T-helper 2 cell treated with Interferon-gamma antibody and Interleukin-4, amounts not matched to agents 100 ng/mL and 5 ng/mL, for 36 hours (primary cell): ENCODE results near the gene CHN2. TPM values are rescaled to one million over a fixed set of nuclear protein-coding genes. Genes with fewer than 3 reads are reported as not detected.

Experiments used
- intact Hi-C: fragments of 100-400 bp; cut with micrococcal nuclease; formaldehyde crosslinking; loops from one replicate; pipeline ENCODE4 v1.15.1; 2023
- total RNA-seq: library from RNA; stranded (reverse); gene quantifications from 2 replicates; pipeline ENCODE4 v1.2.3, GENCODE V29; 2022

The CHN2 gene
- total RNA-seq, 1 donor from 2014 or later = 1.3 TPM

DNA sequence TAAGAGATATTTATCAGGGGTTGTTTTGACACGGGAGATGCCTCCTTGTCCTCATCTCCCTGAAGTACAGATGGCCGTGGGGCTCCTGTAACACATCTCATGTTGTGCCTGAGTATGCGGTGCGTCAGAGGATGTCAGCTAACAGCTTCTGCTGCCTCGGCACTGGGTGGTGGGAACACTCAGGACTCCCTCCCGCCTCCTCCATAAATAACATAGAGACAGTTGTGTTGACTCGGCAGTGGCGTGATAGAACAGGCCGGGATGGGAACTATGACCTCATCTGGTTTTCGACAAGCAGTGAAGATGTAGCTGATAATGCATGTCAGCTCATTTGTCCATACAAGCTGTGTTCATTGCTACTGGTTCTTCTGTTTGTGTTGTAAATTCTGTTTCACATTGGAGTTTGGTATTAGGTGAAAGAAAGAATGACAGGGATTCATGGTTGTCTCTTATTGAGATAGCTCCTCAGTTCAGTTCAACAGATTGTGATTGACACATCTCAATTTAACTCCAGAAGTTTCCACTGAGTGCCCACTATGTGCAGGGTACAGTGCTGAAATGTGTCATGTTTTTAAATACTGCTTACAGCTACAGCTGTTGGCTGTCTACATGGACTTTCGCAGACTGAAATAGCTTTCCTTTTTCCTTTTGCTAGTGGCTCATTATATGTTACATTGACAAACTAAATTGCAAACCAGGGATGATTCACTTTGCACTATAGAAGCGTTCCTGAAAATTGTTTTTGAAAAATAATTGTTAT, 87.4 kb downstream of the CHN2 start:
- intact Hi-C loops = no loop called here

DNA sequence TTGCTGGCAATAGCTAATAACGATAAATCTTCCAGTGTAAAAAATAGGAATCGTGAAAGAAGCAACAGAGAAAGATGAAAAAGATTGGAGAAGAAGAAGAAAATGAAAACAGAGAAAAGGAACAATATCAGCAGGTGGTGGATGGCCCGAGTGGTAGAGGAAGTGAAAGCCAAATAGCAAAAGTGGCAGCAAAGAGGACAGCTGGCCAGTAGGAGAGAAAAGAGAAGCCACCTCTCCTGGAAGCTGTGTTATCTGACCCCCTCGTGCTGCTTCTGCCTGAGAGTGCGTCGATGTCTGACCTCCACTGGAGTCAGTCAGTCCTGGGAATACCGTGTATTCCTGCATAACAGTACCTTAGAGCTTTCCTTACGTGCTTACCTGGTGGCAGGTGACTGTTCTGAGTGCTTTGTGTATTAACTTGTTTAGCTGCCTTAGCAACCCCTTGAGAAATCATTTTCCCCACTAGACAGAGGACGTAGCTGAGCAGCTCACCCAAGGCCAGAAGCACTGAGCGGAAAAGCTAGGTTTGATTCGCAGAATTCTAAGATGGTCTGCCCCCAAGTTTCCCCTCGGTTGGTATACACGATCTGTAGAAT, 88.3 kb downstream of the CHN2 start:
- intact Hi-C loops = no loop called here

DNA sequence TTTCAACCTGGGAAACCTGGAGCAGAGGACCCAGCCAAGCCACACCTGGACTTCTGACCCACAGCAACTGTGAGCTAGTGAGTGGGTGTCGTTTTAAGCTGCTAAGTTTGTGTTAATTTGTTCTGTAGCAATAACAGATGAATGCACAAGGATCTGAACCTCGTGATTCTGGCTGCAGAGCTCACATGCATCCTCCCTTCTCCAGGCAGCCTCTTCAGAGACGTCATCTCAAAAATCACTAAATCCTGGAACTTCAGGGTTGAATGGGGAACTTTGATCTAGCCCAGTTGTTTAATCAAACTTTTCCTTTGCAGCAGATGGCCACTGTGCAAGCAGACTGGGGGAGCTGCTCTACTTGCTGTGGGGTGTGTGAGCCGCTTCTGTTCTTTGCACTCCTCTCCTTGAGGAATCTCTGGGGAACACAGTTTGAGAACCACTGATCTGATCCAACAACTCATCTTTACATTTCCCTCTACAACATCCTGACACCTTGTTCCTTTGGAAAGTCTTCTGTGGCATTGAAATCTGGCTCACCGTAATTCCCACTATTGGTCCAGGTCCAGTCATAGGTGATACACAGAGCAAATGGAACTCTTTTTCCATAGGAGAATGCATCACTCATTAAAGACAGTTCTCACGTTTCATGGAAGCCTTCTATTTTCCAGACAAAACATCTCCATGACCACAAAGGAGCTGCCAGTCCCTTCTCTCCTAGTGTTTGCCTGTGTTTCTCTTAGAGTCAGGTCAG, 90.3 kb downstream of the CHN2 start:
- intact Hi-C loops = loop anchor here (1.0 to 5.0 kb wide), 4 partner anchors 8 to 88 kb away; no protein-coding TSS in a partner anchor

DNA sequence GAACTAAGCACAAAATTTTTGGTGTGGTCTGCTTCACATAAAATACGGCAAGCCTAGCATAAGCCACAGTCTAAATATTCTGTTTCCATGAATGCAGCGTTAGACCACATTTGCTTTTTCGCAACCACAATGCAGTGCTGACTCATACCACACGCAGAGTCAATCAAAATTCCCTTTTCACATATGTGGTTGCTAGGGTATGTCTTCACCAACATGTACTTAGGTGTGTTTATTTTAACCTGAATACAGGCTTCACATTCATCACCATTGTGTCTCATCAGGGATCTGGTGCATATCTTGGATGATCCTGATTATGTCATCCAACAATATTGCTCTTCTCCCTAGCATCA, 90.8 kb downstream of the CHN2 start:
- intact Hi-C loops = loop anchor here (1.0 to 5.0 kb wide), 4 partner anchors 8 to 88 kb away; no protein-coding TSS in a partner anchor

DNA sequence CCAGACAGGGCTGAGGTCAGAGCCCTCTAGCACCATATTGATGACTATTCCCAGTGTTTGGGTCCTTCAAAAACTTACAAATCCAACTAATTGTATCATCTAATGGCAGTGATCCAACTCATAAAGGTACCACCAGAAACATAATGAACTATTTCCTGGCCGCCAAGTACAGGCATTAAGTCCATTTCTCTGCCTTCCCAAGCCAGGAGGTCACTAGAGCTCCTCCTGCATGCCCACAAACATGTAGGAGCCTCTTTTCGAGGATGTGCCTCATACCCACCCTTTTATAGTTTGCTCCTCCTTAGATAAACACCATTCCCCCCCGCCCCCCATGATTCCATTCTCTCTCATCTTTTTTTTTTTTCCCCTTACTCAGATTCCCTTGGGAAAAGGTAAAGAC, 91.3 kb downstream of the CHN2 start:
- intact Hi-C loops = loop anchor here (1.0 to 5.0 kb wide), 4 partner anchors 9 to 89 kb away; no protein-coding TSS in a partner anchor

DNA sequence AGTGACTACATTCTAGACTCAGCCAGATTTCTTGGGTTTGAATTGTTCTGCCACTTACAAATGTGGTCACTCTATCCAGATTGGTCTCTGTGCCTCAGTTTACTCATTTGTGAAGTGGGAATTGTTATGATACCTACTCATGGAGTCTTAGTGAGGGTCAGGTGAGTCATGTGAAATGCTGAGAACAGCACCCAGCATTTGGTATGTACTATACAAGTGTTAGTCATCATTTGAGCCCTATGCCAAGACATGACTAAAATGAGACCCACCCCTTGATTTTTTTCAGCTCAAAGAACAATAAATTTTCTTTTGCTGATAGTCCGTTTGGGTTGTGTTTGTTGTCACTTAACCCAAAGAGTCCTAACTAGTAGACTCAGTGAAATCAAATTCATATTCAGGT, 92.8 kb downstream of the CHN2 start:
- intact Hi-C loops = loop anchor here (5.0 kb wide), 3 partner anchors 45 to 90 kb away; no protein-coding TSS in a partner anchor

DNA sequence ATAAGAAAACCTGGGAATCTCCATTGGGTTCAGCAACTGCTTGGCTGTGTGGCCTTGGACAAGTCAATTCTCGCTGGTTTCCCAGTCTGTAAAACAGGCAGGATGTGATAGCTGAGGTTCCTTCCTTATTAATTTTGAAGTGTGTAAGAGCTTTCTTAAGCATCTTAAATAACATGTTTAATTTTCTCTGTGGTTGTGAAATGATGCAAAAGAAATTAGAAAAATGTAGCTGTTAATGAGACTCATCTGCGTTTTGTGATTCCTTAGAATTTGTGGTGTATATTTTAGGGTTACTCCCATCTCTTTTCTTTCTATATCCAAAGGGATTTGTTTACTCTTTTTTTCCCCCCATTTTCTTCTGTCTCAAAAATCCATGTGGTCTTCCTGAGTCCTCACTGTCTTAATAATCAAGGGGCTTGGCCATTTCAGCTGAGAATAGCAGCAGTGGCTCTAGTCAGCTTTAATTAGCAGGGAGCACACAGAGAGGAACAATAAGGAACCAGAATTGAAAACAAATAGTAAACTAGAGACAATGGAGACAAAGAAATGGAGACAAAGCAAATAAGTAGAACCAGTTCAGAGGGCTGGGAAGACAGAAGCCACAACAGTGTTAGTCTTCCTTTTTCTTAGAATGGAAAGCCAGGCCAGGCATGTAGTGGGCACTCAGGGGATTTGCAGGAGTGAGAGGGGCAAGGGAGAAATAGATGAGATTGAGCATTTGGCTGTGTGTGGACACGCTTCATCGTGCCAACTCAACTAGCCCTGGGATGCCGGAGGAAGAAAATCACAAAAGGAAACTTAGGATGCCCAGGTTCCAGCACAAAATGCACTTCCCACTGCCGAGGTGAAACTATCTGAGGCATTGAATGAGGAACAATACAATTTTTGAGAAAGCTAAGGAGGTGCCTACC, 93.9 kb downstream of the CHN2 start:
- intact Hi-C loops = loop anchor here (5.0 kb wide), 3 partner anchors 46 to 91 kb away; no protein-coding TSS in a partner anchor

DNA sequence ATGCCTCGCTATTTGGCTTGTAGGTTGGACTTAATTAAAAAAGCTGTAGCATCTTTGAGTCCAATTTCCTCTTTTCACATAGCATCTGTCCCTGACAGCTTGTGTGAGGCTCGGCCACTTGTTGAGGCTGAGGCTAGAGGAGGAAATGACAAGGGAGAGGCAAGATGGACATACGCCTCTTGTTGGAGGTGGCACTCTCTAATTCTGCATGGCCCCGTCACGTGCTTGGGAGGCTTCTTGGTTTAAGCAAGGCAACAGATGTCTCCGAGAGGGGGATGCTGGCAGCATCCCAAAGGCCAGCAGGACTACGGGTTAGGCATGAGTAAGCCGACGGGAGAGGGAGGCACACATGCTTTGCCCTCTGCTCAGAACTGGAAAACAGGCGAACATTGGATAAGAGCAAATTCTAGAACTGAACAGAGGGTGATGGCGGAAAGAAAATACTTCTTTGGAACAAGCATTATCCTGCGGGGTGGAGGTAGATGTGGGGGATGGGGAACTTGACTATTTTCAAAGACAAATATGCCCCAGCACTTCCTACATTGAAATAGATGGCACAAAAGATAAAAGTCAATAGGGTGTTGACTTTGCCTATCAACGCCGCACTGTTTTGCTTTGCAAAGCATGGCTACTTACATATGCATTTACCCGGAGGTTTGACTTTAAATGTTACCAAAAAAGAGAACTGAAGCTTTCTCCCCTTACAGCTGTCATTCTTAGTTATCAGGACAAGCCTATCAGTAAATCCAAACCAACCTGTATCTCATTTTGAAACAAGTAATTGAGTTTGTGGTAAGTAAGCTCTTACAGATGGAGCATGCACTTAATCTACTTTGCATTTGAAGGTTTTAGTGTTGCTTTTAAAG, 94.8 kb downstream of the CHN2 start:
- intact Hi-C loops = loop anchor here (5.0 kb wide), 3 partner anchors 47 to 92 kb away; no protein-coding TSS in a partner anchor

DNA sequence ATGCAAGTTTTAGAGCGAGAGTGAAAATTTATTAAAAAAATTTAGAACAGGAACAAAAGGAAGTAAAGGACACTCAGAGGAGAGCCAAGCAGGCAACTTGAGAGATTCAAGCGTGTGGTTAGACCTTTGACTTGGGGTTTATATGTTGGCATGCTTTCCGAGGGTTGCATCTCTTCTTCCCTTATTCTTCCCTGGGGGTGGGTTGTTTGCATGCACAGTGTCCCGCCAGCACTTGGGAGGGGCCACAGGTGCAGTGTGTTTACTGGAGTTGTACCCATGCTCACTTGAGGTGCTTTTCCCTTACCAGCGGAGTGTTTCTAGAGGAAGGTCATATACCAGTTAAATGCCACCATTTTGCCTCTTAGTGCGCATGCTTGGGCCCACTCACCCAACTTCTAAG, 96.3 kb downstream of the CHN2 start:
- intact Hi-C loops = no loop called here

DNA sequence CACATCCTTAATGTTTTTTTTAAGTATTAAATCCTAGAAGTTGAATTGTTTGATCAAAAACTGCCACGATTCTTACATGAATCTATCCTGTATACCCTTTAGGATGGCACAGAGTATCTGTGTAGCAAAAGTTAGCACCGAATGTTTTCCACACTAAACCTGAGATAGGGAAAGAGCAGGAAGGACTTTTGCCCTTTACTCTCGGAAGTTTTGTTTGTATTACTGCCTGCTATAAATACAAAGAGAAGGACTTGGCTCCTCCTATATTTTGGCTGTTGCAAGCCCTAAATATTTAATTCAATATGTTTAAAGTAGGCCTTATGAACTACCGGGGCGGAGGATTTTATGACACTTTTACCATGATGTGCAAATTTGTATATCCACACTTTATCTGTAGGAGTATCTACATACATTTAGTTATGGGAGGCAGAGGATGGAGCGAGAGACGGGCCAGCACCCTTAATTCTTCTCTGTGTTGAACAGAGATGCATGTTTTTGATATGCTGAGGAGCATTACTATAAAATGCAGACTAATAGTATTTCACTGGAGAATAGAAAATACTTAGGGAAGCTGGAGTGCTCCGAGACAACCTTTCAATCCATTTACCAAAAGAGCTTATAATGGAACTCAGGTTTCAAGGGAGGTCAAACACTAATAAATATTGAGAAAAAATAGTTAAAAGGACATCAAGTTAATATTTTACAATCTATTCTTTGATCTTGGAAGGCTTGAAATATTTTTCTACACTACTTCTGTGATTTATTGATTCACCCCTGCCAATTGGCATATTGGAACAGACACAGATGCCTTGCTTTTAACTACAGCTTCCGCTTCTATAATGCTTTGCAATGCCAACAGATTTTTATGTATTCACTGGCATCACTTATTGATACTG, 97.4 kb downstream of the CHN2 start:
- intact Hi-C loops = no loop called here

DNA sequence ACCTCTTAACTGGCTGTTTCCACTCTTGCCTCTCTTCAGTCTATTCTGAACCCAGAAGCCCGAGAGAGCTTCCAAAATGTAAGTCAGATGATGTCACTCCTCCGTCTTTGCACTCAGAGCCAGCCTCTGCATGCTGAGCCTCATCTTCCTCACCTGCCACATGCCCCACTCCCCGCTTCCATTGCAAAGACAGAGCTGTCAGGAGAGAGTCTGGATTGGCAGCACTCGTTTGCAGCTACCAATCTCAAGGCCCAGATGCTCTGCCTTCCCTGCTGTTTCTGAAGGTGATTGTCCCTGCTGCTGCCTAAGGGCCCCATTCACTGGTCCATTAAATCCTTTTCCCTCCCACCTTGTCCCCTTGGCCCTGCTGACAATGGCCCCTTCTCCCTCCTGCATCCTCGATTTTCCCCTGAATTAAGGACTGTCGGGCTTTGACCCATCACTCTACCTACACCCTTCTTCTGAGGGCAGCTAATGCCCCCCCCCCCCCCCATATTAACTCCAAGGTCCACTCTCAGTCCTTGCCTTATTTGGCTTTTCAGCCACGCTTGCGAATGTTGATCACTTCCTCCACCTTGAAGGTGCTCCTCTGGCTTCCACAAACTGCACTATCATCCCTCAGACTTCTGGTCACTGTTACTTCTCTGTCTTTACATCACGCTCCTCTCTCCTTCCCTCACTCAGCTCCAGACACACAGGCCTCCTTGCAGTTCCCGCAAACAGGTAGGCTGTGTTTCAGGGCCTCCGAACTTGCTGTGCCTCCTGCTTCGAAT, 98.5 kb downstream of the CHN2 start:
- intact Hi-C loops = no loop called here

DNA sequence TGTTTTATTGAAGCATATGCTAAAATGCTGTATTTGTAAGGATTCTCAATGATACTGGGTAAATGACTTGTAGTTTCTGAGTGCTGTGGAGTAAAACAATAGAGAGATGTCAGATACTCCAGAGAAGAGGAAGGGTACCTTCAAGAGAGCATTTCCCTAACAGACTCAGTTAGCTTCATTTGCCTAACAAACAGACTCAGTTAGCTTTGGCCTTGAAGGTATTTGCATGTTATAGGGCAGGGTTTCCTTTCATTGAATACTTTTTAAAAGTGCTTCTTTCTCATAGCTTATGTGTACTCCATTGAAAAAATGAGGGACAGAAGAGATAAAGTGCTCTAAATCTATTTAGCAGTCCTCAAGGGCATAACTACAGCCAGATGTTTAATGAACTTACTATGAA, 101.8 kb downstream of the CHN2 start:
- intact Hi-C loops = no loop called here

DNA sequence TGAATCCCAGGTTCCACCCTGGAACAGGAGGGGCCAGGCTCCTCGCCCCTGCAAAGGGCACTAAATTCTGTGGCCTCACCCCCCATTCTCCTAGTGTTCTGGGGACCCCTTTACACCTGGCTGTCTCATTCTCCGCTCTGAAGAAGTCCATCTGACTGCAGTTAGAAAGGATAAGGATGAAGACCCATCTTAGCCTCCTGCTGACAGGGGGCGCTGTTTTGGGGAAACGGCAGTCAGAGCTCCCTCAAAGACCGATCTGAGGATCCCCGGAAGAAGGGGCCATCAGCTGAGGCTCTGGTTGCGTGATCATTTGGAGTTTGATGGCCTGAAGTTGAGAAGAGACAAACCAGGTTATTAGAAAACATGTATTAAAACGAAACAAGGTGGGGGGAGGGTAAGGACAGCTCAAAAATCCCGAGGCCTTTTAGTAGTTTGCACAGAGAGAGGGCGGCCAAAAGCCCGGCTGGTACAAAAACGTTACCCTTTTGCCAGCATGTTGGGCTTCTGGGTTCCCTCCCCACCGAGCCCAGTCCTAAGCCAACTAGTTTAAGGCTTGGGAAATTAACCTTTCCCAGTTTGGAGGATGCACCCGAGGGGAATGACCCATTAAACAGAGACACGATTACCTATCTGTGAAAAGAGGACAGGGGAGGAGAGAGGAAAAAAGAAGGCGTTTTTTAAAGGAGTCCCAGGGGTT, 102.8 kb downstream of the CHN2 start:
- intact Hi-C loops = no loop called here

DNA sequence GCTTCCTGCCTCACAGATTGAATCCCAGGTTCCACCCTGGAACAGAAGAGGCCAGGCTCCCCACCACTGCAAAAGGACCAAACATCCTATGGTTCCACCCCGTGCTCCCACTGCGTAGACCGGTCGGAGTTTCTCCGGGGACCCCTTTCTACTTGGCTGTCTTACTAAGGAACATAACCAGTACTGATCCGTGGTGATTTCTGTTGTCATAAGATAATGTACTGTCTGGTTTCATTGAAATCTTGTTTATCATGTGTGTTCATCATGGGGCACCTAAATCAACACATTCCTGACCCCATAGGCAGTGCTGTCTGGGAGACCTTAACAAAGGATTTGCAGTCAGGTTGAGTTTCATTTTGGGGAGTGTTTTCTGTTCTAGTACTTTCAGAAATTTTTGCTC, 104.5 kb downstream of the CHN2 start:
- intact Hi-C loops = no loop called here

DNA sequence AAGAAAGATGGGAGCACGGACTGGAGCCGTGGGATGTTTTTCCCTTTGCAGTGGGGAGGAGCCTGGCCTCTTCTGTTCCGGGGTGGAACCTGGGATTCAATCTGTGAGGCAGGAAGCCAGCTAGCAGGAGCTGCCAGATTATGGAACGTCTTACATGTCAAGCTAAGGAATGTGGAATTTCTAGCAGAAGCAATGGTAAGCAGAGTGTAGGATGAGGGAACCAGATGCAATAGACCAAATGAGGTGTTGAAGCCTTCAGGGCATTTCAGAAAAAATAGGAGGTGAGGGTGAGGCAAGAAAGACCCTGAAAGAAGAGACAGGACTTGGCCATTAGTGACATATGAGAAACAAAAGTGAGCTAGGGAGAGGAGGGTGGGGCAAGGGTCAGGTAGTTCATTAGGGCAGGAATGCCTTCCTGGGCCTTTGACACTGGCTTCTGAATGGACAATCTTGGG, 105.5 kb downstream of the CHN2 start:
- intact Hi-C loops = no loop called here

DNA sequence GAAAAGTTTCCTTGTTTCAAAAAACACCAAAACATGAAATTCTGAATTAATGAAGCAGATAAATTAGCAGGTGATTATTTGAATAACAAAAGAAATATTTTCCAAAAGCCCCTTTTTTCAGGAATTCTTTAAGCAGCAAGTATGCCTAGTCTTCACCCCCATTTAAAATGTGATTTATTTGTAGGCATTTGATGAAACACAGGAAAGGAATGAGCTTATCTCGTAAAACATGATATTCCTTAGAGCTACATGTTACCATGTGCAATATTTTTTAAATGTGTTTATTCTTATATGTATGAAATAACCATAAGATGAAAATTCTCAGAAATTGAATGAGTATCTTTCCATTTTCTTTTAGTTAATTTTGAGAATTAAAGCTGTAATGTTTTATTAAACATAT, 106.1 kb downstream of the CHN2 start:
- intact Hi-C loops = no loop called here

DNA sequence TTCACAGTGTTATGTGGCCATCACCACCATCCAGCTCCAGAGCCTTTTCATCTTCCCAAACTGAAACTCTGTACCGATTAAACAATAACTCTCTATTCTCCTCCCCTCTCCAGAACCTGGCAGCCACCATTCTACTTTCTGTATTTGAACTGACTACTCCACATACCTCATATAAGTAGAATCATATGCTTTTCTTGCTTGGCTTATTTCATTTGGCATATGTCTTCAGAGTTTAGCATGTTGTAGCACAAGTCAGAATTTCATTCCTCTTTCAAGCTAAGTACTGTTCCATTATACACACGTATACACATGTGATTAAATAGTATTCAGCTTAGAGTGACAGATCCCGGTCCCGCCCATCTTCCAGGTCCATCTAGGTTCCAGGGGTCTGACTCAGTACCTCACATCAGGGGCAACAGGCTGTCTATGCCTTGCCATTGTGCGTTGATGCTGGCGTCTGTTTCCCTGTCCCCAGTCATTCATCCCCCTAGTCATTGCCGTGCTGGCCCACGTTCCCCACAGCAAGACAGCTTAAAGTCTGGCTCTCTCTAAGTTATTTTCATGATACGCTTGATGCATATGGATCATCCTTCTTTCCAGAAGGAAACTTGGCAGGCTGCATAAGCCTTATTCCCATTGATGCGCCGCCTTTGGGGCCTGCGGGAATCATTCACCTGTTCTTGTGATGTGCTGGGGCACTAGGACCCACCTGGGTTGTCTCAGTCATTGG, 108.3 kb downstream of the CHN2 start:
- intact Hi-C loops = no loop called here
